ENCODE measurements around the gene ATP1A1.

Gene ATP1A1

DNA sequence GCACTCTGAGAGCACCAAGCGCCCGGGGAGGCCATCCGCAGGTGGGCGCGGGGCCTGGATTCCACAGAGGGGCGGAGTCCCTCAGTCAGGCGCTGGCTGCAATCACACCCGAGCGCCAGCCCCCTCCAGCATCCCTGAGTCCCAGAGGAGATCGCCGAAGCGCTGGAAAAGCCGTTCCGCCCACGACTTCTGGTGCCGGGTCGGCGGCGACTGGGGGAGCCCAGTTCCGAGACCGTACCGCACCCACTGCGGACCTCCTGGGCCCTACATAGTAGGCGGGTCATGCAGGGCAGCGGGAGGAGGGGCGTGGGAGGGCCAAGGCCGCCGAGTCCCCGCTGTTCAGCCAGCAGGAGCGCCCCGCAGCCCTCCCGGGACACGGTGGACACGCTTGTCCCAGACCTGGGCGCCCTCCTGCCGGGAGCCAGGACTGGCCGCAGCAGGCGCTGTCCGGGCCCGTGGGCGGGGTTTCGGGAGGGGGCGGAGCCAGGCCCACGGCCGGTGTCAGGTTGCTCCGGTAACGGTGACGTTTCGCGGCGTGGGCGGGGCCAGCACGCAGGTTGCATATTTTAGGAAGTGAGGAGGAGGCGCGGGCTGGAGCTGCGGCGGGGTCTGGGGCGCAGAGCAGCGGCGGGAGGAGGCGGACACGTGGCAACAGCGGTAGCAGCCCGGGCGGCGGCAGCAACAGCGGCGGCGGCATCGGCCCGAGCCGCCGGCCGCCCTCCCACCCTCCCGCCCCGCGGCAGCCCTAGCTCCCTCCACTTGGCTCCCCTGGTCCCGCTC lies at the start of gene ATP1A1:
TSS of gene ATP1A1 (plus strand) at position 594 of the 780 bp plus-strand sequence. CDS start 268 bp downstream, outside the sequence.
- peak; percentile 78 to 80 for DNase-seq

DNA sequence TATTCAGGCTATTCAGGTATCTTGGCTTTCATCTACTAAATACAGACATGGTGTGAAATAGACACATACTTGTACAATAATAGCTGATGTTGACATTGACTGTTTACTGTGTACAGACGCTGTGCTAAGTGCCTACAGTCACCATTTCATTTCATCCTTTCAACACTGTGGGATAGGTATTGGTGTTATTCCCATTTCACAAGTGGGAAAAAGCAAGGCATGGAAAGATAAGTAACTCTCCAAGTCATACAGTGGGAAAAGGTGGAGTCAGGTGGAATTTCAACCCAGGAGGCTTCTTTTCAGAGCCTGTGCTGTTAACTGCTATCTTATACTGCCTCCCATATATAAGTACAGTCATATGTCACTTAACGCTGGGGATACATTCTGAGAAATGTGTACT lies 49.6 kb upstream of the ATP1A1 start:
- DNase-seq: no peak

DNA sequence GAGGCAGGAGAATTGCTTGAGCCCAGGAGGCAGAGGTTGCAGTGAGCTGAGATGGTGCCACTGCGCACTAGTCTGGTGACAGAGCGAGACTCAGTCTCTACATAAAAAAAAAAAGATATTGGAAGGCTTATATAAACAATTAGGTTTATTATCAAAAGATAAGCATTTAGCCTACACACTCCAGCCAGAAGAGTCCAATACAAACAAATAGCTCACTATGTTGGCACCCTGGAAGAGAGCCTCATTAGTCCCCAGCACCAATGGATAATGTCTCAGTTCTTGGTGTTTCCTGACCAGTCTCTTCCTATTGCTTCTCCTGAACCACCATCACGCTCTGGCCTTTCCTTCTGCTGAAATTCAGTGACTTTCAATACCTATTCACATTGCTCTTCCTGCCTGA lies 48.6 kb upstream of the ATP1A1 start:
- no peak for DNase-seq

DNA sequence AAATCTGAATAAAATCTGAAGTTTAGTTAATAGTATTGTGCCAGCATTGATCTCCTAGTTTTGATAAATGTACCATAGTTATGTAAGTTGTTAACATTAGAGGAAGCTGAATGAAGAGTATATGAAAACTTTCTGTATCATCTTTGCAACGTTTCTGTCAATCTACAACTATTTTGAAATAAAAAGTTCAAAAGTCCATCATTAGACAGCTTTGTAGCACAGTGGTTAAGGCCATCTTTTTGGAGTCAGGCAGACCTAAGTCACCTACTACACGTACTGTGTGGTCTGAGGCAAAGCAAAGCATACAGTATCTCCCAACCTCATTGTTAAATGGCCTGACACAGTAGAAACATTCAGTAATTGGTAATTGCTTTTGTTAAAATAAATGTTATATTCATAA lies 47.9 kb upstream of the ATP1A1 start:
- DNase-seq: no peak

DNA sequence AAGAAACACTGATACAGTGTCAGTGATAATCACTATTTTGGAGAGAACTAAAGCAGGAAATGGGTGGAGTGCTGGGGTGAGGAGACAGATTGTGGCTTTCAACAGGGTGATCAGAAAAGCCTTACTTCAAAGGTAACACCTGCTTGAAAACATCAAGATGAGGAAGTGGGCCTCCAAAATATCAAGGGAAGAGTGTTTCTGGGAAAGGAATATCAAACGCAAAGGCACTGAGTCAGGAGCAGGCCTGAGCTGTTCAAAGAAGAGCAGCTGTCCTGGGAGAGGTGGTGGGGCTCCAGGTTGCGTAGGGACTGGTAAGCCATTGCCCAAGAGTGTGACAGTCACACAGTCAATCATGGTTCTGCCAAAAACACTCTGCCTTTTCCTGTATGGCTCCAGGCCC lies 47.1 kb upstream of the ATP1A1 start:
- DNase-seq: no peak

DNA sequence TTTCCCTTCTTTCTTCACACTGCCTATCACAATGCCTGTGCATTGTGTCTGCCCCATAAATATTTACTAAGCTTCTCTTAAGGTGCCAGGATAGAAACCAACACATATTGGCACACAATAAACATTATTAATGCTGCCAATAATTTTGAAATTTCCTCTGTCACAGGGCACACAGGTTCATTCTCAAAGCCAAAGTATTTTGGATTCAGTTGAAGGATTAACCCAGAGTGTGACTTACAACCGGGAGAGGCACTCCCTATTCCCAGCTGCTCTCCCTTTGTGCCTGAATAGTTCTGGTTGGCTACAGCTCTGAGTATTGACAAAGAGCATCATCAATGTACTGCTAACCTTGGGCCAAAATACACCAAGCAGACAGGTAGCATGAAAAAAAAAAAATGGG lies 46.6 kb upstream of the ATP1A1 start:
- no peak for DNase-seq

DNA sequence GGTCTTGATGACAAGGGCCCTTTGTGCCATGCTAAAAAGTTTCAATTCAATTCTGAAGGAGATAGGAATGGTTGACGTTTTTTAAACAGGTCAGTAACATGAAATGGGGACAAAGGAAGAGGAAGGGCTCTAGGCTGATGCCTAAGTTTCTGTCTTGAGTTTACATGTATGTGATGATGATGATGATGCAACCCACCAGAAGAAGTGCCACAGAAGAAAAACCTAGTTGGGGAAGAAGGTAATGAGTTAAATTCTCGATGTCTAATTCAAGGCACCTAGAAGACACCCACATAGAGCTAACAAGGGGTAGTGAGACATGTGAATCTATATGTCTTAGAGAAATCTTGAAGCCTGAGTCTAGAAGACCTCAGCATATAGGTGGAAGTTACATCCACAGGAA lies 44.4 kb upstream of the ATP1A1 start:
- DNase-seq: no peak

DNA sequence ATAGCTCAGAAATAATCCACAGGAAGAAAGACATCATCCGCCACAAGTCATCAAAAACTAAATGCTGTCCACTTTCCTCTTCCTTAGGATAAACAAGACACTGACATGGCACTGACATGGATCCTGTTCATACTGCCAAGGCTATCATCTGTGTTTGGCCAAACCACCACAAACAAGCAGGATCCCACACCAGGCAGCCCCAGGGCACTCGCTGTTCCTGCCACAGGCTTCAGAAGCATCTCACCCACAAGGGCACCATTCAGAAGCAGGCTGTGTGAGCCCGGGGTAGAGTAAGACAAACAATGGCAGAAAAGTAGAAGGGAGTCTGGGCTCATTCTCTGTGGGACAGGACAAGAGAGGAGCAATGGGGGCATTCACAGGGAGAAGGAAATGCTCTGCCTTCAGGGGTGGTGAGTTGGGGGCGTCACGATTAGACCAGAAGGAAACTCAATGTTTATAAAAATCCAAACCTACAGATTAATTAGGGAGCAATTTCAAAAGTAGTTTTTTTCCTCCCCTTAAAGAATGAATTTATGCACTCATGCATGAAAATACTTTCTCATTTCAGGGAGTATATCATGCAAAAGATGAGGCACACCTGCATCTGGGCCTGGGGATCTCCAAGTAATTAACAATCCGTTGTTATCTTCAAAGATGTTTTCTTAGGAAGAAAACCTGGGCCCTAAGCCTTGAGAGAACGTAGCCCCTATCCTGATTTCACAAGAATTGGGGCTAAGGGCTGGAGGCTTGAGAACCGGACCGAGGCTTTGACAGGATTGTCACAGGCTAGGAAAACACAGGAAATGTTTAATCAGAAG lies 43.3 kb upstream of the ATP1A1 start:
- no peak for DNase-seq

DNA sequence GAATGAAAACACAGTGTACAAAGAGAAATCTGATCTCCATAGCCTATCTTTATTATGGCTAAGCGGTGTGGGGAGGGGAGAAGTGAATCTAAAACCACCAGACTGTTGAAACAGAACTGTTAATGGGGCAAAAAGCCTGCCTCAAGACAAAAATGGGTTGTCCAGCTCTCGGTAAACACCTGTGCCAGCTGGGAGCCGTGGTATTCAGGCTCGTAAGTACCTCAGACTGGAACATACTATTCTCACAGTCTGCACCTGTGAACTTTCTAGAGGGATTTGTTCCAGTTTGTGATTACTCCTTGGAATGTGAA lies 42.7 kb upstream of the ATP1A1 start:
- no peak for DNase-seq

DNA sequence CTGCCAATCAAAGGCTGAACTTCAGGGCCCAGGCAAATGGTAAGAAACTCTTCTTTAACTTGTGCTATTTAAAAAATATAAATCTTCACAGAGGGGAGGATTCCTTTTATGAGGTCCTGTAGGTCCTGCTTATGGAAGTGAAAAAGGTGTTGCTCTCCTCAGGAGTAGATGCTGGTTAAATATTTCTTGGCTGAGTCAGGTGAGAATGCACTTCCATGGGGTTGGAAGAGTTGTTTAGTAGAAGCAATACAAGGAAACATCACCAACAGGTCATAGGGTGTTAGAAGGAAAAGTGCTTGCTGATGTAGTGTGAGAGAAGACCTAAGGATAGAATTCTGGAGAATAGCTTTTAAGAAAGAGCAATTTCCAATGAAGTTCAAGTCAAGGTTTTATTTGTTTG lies 42.2 kb upstream of the ATP1A1 start:
- no peak for DNase-seq

DNA sequence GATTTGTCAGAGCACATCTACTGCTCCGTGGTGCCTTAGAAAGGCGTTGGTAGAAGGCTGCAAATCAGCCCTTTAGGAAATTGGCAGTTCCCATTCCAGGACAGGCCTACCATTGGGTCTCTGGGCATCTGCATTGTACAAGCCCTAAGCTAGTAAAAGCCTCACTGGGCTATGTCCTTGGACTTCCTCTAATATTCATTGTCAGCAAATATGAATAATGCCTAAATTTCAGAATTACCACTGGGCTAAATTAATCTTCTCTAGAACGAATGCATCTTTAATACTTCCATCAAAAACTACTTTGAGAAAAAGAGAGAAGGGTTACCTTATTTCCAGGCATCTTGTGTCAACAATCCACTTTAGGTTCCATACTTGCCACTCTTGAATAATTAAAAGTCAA lies 41.5 kb upstream of the ATP1A1 start:
- no peak for DNase-seq

DNA sequence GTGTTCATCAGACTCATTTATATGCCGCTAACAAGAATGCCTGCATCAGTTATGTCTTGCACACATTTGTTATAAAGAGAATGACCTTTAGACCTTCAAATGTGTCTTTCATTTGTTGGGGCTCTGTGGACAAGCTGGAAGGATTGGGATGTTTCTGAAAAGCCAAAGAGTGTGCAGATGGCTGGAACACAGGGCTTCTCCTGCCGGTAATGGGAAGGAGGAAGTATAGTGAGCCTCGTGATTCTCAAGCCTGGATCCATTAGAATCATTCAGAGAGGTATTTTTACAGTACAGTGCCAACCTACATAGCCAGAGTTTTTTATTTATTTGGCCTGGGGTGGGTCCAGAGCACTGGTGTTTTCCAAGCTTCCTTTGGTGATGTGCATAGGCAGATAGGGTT lies 40.6 kb upstream of the ATP1A1 start:
- DNase-seq: no peak

DNA sequence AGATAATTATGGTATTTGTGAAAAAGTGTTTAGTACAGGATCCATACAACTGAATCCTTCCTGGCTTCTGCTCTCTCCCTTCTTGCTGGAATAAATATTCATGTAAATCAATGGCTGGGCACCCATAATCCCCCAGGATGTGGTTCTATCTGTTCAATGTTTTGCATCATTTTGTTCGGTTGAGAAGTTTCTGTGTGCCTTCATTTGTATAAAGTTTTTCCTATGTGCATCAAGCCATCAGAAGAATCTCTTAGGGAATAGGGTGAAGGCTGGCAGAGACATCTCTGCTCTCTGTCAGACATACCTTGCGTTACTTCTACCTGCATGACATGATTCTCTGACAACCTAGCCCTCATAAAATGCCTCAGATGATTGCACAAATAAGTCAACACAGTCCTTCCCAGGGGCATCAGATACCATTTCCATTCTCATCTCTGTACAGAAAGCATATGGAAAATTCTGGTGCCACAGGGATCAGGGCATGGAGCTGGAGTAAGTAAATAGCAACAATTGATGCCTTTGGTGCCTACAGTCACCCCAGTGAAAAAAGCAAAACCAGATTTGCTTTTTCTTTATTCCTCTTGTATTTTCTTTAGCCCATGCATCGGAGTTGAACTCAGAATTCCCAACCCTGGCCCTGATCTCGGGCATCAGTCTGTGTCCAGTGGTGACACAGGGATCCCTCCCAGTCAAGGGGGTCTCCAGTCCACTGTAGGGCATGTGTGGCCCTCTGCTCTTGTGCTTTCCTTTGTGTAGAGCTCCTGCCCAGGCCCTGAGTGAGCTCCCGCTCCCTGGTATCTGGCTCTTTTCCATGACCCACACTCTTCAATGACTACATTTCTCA lies 39.7 kb upstream of the ATP1A1 start:
- DNase-seq: no peak

DNA sequence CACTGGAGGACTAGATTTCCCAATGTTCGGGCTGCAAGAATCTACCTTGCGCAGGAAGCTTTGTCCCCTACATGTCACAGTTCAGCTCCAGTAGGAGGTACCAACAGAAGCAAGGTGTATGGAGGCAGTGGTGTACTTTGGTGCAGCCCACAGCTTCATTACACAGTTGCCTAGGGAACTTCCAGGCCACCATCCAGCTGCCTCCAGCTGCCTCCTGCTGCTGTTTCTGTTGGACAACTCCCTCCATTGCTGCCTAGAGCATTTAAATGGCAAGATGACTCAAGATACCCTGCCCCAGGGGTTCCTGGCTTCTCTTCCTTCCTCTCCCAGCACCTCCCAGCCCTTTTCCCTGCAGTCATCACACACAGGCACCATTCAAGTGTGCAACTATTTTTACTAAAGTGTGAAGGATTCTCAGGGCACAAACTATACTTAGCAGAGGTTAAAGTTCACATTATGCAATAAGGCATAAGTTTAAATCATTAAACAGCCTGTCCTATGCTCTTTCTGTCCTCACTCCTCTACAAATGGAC lies 39.0 kb upstream of the ATP1A1 start:
- no peak for DNase-seq

DNA sequence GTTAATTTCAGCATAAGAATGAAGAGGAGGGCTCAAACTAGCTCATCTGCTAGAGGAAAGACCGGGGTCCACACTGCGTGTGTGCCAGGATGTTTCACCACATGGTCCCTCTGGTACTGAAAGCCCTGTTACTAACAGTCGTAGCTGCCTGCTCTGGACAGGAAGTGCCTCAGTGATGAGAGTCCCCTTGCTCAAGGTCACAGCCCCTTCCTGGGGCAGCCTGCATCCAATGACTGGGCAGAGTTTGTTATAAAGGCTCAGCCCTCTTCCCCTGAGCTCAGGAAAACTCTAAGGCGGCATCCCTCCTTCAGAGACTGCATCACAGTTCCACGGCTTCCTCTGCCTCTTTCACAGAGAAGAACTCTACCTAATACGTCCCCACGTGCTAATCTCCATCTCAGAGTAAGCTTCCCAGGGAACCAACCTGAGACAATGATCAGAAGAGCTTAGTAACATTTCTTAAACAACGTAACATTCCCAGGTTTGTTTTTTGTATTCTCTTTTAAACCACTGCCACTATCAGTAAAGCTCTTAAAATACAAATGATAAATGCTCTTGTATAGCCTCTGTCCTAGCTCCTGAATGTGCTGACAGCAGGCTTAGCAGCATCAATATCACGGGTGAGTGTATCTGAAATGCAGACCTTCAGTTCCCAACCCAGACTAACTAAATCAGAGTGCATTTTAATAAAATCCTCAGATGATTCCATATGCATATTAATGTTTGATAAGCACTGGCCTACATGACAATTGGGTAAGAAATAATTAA lies 38.0 kb upstream of the ATP1A1 start:
- no peak for DNase-seq

DNA sequence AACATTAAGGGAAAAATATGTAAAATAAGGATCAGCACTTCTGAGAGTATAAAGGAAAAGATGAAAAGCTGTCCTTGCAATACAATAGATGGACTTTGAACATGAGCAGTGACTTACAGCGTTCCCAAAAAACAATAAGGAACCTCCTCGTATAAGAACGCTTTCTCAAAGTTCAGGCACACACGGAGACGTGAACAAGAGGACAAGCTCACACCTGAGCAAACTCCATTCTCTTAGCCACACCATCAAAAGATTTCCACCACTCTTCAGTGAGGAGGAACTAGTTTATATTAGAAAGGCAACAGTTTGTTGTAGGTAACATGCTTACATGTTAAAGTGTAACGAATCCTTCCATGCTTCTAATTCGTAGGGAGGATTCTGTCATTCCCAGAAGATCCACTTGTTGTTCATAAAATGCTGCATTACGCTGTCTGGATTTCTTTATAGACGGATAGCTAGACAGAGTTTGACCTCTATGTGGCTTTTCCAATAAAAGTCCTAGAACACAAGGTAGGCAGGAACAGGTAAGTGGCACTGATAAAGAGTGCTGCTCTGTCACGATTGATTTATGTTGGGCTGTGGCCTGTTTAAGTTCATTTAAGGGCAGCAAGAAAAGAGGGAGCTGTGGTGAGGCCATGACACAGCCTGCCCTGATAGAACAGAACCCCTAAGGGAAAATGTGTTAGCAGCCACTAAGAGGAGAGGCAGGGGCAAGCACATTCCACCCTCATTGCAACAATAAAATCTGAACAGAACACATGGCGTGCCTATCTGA lies 37.0 kb upstream of the ATP1A1 start:
- no peak for DNase-seq

DNA sequence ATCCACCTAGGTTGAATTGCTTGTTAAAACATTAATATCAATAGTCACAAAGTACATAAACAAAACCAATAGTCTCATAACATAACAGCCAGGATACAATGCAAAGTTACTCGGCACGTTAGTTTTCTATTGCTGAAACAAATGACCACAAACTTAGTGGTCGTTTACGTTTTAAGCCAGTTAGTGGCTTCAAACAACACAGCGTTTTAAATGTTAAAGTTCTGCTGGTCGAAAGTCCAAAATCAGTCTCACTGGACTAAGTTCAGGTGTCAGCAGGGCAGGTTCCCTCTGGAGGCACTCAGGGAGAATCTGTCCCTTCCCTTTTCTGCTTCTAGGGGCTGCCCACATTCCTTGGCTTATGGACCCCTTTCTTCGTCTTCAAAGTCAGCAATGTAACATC lies 35.6 kb upstream of the ATP1A1 start:
- DNase-seq: no peak

DNA sequence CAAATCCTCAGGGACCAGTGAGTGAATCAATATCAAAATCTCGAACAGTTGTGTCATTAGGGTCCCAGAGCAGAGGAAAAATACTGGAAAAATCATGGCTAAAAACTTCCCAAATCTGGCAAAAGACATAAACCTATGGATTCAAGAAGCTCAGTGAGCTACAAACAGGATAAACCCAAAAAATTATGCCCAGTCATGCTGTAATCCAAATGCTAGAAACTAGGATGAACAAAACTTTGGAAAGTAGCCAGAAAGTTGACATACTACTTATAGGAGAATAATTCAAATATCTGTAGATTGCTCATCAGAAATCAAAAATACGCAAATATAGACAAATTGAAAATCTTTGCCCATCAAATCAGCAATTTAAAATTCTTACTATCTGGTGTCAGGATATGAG lies 34.6 kb upstream of the ATP1A1 start:
- DNase-seq: no peak

DNA sequence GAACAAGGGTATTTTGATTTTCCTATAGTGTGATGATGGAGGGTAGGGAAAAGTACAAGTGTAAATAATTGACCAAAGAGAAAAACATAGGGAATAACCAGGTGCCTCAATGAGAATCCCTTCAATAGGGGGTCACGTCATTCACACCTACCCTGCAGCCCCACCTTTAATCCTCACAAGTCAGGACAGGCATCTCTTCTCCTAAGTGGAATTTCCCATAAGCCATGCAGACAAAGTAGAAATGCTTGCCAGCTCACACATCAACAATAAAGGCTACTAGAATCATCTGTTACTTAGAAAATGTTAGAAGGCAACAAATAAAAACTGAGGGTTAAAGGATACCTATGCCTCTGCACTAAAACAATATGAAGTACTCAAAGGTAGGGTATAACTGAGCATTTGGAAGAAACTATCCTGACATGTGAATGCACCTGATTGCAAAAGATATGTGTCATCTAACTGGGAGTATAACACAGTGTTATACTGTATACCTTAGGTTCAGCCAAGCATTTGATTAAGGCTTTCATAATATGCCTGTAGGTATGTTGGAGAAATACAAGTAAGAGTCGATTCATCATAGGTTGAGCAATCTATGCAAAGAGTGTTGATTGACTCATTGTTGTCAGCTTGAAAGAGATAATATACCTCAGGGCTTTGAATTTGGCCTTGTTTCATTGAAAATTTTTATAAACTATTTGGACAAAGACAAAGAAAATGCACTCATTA lies 32.4 kb upstream of the ATP1A1 start:
- DNase-seq: no peak

DNA sequence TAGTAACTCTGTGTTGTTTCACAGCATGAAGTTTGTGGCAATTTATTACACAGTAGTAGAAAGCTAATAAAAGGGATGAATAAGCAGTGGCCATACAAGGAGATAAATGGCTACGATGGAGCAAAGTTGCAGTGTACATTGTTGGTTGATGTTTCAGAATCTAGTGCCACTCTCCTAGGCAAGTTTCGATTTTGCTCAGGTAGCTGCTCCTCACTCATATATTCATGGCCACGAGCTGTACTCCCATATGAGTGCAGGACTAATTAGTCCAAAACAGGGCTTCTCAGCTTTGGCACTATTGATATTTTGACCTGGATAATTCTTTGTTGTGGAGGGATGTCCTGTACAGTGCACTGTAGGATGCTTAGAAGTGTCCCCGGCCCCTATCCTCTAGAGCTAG lies 30.0 kb upstream of the ATP1A1 start:
- DNase-seq: no peak

DNA sequence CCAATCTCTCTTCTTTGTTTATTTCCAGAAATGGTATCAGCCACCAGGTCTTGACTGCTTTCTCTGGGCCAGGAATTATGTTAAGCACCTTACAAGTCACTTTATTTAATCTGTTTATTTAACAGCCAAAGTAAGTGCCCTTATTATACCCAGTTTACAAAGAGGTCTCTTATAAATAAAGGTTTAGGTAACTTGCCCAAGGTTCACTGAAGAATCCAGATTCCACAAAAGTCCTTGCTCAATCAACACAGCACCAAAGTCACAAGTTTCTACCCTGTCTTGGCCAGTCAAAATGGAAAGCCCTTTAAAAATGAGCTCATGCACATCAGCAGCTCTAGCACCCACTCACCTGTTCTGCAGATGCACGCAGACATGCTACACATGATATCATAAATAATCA lies 28.0 kb upstream of the ATP1A1 start:
- no peak for DNase-seq
